Suprapubic skin (tissue), 4 donors: Measurements from ENCODE around the gene MYO5B. TPM values are rescaled to one million over a fixed set of nuclear protein-coding genes. Genes with fewer than 3 reads are reported as not detected.

Source experiments
- DNase-seq, 2 donors: peaks; one replicate each; pipeline ENCODE4 v3.0.0-alpha.2; 2019; ENCODE audit warnings: low spot score in 2 of 2
- H3K27ac ChIP-seq: fragments of 200-600 bp; sonication (generic); one replicate; pipeline ENCODE4 v1.5.1; 2019
- H3K27me3 ChIP-seq: fragments of 200-600 bp; sonication (generic); one replicate; pipeline ENCODE4 v1.5.1; 2019
- H3K36me3 ChIP-seq: fragments of 200-600 bp; sonication (generic); one replicate; pipeline ENCODE4 v1.5.1; 2019
- H3K4me1 ChIP-seq: fragments of 200-600 bp; sonication (generic); one replicate; pipeline ENCODE4 v1.5.1; 2019
- H3K4me3 ChIP-seq: fragments of 200-600 bp; sonication (generic); one replicate; pipeline ENCODE4 v1.5.1; 2019; ENCODE audit warnings: mild to moderate bottlenecking
- H3K9me3 ChIP-seq: fragments of 200-600 bp; sonication (generic); one replicate; pipeline ENCODE4 v1.5.1; 2019
- EP300 ChIP-seq: sonication (generic); formaldehyde crosslinking; IDR thresholded peaks from one replicate; pipeline ENCODE4 v1.6.1; 2017; ENCODE audit warnings: antibody characterized with exemption
- POLR2A ChIP-seq, 2 donors: fragments of 450-650 bp; IDR thresholded peaks; one replicate each; pipeline ENCODE4 v1.6.1; 2017; ENCODE audit warnings: antibody characterized with exemption in 2 of 2, mild to moderate bottlenecking in 2 of 2, moderate library complexity in 2 of 2
- POLR2AphosphoS5 ChIP-seq, 3 donors: sonication (generic); formaldehyde crosslinking; IDR thresholded peaks; one replicate each; pipeline ENCODE4 v1.6.1; 2017; ENCODE audit warnings: antibody characterized with exemption in 3 of 3
- WGBS: methylation state at CpG from one replicate; pipeline ENCODE4 v1.1.5; 2018; 5-methylcytosine and 5-hydroxymethylcytosine counted together
- total RNA-seq, 4 donors: library from RNA; depleted of rRNA; stranded (reverse); fragments of >200 nt; gene quantifications; one replicate each; pipeline ENCODE4 v1.1.0, GENCODE V29; 2016
- TF ChIP-seq, protein P1 (sequence below), 2 donors: fragments of 200-600 bp in 1 of 2; fragments of 450-650 bp in 1 of 2; sonication (generic) in 1 of 2; IDR thresholded peaks; one replicate each; pipeline ENCODE4 v1.5.1; 2016 to 2019; ENCODE audit warnings: antibody characterized with exemption in 2 of 2, mild to moderate bottlenecking in 1 of 2, moderate library complexity in 1 of 2

Gene MYO5B
- total RNA-seq, 4 donors from 2014 or later: 30.3 to 44.4 (median 40.7) TPM

DNA sequence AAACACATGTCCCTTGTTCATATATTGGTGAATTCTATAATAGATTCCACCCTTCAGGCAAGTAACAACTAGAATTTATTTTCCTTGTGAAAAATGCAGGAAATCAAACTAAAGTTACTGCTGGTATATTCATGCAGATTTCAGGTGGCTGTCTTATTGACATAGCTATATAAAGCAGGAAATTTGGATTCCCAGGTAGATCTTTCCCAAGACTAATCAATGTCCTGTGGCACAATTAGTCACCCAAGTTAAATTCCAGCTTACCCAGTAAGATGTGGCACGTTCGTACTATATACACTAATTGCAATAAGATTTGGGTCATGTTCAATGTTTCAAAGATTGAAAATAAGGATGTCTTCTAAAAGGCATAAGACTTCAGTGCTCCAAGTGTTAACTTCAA lies 42.0 kb downstream of the MYO5B start:
- H3K27me3 ChIP-seq: no peaks in the 10 kb centered on the region
- H3K4me3 ChIP-seq: no peak overlapping the region
- WGBS: 64% methylated on average over 2 of the region's 2 CpGs
- H3K27ac ChIP-seq: no peak overlapping the region
- TF ChIP-seq EP300 (no peak), POLR2A (IDR thresholded peaks at IDR 0.05) (no peak), POLR2AphosphoS5 (IDR thresholded peaks at IDR 0.05) (no peak)
- TF ChIP-seq, protein P1, sequence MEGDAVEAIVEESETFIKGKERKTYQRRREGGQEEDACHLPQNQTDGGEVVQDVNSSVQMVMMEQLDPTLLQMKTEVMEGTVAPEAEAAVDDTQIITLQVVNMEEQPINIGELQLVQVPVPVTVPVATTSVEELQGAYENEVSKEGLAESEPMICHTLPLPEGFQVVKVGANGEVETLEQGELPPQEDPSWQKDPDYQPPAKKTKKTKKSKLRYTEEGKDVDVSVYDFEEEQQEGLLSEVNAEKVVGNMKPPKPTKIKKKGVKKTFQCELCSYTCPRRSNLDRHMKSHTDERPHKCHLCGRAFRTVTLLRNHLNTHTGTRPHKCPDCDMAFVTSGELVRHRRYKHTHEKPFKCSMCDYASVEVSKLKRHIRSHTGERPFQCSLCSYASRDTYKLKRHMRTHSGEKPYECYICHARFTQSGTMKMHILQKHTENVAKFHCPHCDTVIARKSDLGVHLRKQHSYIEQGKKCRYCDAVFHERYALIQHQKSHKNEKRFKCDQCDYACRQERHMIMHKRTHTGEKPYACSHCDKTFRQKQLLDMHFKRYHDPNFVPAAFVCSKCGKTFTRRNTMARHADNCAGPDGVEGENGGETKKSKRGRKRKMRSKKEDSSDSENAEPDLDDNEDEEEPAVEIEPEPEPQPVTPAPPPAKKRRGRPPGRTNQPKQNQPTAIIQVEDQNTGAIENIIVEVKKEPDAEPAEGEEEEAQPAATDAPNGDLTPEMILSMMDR (IDR thresholded peaks at IDR 0.05): no peak
- no peak for DNase-seq
- H3K4me1 ChIP-seq: no peaks in the 10 kb centered on the region
- no peaks in the 10 kb centered on the region for H3K9me3 ChIP-seq
- H3K36me3 ChIP-seq: no peaks in the 10 kb centered on the region

DNA sequence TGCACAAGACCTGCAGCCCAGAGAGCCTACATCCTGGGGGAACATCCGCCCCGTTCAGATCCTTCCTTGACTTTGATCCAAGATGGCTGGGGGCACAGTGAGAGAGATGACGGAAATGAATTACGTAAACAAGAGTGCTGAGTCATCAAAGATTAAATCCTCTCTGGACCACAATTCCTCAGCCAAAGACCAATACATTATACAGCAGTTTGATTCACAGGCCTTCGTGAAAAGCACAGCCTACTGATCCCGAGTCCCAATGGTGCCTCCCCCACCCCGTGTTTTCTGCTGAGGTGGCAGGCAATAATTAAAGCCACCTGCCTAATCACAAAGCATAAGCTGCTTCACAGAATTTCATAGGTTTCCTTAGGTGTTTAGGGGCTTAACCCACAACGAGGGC lies 43.0 kb downstream of the MYO5B start:
- H3K27ac ChIP-seq: no peak overlapping the region
- no peak overlapping the region for H3K4me3 ChIP-seq
- H3K36me3 ChIP-seq: no peaks in the 10 kb centered on the region
- DNase-seq: no peak
- no peaks in the 10 kb centered on the region for H3K9me3 ChIP-seq
- TF ChIP-seq POLR2AphosphoS5 (IDR thresholded peaks at IDR 0.05) (no peak), POLR2A (IDR thresholded peaks at IDR 0.05) (no peak), EP300 (no peak)
- TF ChIP-seq, protein P1 (IDR thresholded peaks at IDR 0.05): no peak
- 51% methylated on average over 8 of the region's 8 CpGs for WGBS
- no peaks in the 10 kb centered on the region for H3K4me1 ChIP-seq
- no peaks in the 10 kb centered on the region for H3K27me3 ChIP-seq

DNA sequence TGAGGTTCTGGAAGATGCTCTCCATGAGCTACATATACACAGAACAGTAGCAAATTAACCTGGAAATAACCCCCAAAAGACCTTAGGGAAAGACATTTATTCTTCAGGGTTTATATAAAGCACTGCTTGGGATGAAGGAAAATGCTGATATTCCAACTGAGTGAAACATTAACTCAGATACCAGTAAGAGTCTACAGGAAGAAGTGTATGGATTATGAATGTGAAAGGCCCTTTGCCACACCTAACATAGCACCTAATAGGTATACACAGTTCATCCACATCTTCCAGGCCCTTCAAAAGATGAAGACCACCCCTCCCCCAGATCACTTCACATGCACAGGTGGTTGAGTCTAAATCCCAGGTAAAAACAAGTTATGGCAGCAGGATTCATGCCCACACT lies 50.4 kb downstream of the MYO5B start:
- TF ChIP-seq POLR2AphosphoS5 (IDR thresholded peaks at IDR 0.05) (no peak), POLR2A (IDR thresholded peaks at IDR 0.05) (no peak), EP300 (no peak)
- TF ChIP-seq, protein P1 (IDR thresholded peaks at IDR 0.05): no peak
- Histone ChIP-seq H3K27me3 (no peaks in the 10 kb centered on the region), H3K27ac (no peak overlapping the region), H3K4me3 (no peak overlapping the region), H3K36me3 (no peaks in the 10 kb centered on the region), H3K4me1 (peaks cover 4% of the 10 kb centered on the region), H3K9me3 (no peaks in the 10 kb centered on the region)
- no peak for DNase-seq

DNA sequence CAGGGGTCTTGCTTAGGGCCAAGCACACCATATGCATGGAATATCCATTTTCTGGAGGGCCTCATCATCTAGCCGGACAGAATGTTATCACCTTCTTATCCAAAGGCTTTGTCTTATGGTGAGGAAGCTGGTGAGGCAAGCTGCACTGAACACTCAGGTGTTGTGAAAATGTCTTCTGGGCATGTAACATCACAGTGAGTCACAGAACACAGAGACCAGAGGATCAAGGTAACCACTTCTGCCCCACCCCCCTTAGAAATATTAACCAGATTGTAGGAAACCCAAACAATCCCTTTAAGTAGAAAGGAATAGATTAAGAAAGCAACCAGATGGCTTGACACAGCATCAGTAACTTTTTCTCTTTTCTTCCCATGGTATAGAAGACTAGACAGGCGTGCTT lies 51.1 kb downstream of the MYO5B start:
- TF ChIP-seq EP300: no peak
- TF ChIP-seq POLR2A (IDR thresholded peaks at IDR 0.05): no peak
- TF ChIP-seq, protein P1 (IDR thresholded peaks at IDR 0.05): no peak
- 95% methylated on average over 2 of the region's 2 CpGs for WGBS
- H3K9me3 ChIP-seq: no peaks in the 10 kb centered on the region
- H3K4me1 ChIP-seq: peaks cover 4% of the 10 kb centered on the region
- no peaks in the 10 kb centered on the region for H3K36me3 ChIP-seq
- no peak for DNase-seq
- H3K4me3 ChIP-seq: no peak overlapping the region
- H3K27me3 ChIP-seq: no peaks in the 10 kb centered on the region
- H3K27ac ChIP-seq: no peak overlapping the region

DNA sequence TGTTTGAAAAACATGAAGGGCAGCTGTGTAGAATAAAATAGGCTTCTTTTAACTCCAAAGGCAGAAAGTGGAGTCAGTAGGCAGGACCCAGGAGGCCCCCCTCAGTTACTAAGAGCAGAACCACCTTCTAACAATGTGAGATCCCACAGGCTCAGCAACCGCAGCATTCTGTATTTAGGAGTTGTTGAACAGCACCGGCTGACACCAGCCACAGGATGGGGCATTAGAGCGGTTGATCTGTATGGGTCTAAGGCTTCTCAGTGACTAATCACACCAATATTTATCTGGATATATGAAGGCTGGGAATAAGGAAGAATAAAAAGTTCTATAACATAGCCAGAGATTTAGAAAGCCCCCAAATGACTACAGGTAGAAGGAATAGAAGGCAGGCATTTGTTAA lies 51.7 kb downstream of the MYO5B start:
- no peak overlapping the region for H3K4me3 ChIP-seq
- no peaks in the 10 kb centered on the region for H3K9me3 ChIP-seq
- no peak for DNase-seq
- TF ChIP-seq POLR2AphosphoS5 (IDR thresholded peaks at IDR 0.05) (no peak), POLR2A (IDR thresholded peaks at IDR 0.05) (no peak), EP300 (no peak)
- TF ChIP-seq, protein P1 (IDR thresholded peaks at IDR 0.05): no peak
- no peak overlapping the region for H3K27ac ChIP-seq
- no peaks in the 10 kb centered on the region for H3K27me3 ChIP-seq
- peaks cover 4% of the 10 kb centered on the region for H3K4me1 ChIP-seq
- WGBS: 69% methylated on average over 3 of the region's 3 CpGs
- H3K36me3 ChIP-seq: no peaks in the 10 kb centered on the region
